SK-N-SH (cell line): ENCODE results near the gene PDLIM5. TPM values are rescaled to one million over a fixed set of nuclear protein-coding genes. Genes with fewer than 3 reads are reported as not detected.
"Not testable (repeated sequence)": the region's sequence is repeated elsewhere in the genome, so short reads cannot be mapped to it uniquely, and the experiment has no call there.

ENCODE experiments used
- CTCF ChIA-PET: fragments of 300-600, 350-600 bp; formaldehyde crosslinking; extraction: SDS; loops from one replicate; lab custom pipeline; 2021; lab: Yijun Ruan, JAX
- POLR2A ChIA-PET: fragments of 350-600 bp; sonication (Branson Sonifier 250); formaldehyde crosslinking; extraction: SDS; loops from one replicate; lab custom pipeline; 2020; ENCODE audit warnings: antibody characterized with exemption, inconsistent platforms; lab: Yijun Ruan, JAX
- DNase-seq: peaks from one replicate; pipeline ENCODE4 v3.0.0; 2012
- H2AFZ ChIP-seq: fragments of 200-600 bp; sonication (generic); 2 replicates; pipeline ENCODE4 v1.8.1; 2016; ENCODE audit warnings: antibody characterized with exemption, mild to moderate bottlenecking, low read depth
- H3F3A ChIP-seq: fragments of 200-600 bp; sonication (generic); replicated peaks from 2 replicates; pipeline ENCODE3; 2016; ENCODE audit warnings: antibody characterized with exemption, mild to moderate bottlenecking; ENCODE audit not compliant: insufficient read depth
- H3K27ac ChIP-seq, 2 experiments: fragments of 200-500 bp in 1 of 2; fragments of 200-600 bp in 1 of 2; sonication (Bioruptor generic) in 1 of 2; sonication (generic), shearing (Covaris generic) in 1 of 2; 2 replicates each; pipeline versions ENCODE4 v1.5.1 to v1.6.1; 2014 to 2016; ENCODE audit warnings: low read depth in 2 of 2, inconsistent platforms in 1 of 2, low read length in 1 of 2, mild to moderate bottlenecking in 1 of 2, mixed read lengths in 1 of 2
- H3K27me3 ChIP-seq: fragments of 200-600 bp; sonication (generic), shearing (Covaris generic); 2 replicates; pipeline ENCODE4 v1.6.1; 2016; ENCODE audit warnings: mixed run types; ENCODE audit not compliant: insufficient read depth
- H3K36me3 ChIP-seq, 2 experiments: fragments of 200-500 bp in 1 of 2; fragments of 200-600 bp in 1 of 2; sonication (Bioruptor generic) in 1 of 2; sonication (generic) in 1 of 2; replicated peaks in 1 of 2; 2 replicates each; pipeline versions ENCODE3 to v1.5.1; 2014 to 2016; ENCODE audit warnings: low read length in 1 of 2, mild to moderate bottlenecking in 1 of 2; ENCODE audit not compliant: insufficient read depth in 2 of 2, control insufficient read depth in 1 of 2
- H3K4me1 ChIP-seq, 2 experiments: fragments of 200-500 bp in 1 of 2; fragments of 200-600 bp in 1 of 2; sonication (Bioruptor generic) in 1 of 2; sonication (generic), shearing (Covaris generic) in 1 of 2; 2 replicates each; pipeline versions ENCODE4 v1.5.1 to v1.6.1; 2014 to 2016; ENCODE audit warnings: low read depth in 1 of 2, low read length in 1 of 2, mixed run types in 1 of 2; ENCODE audit not compliant: insufficient read depth in 2 of 2, control insufficient read depth in 1 of 2
- H3K4me2 ChIP-seq: fragments of 200-600 bp; sonication (generic), shearing (Covaris generic); 2 replicates; pipeline ENCODE4 v1.6.1; 2017; ENCODE audit warnings: mixed run types
- H3K4me3 ChIP-seq, 2 experiments: fragments of 200-500 bp in 1 of 2; fragments of 200-600 bp in 1 of 2; sonication (Bioruptor generic) in 1 of 2; sonication (generic), shearing (Covaris generic) in 1 of 2; 2 replicates each; pipeline versions ENCODE4 v1.5.1 to v1.8.1; 2014 to 2016; ENCODE audit warnings: low read depth in 2 of 2, inconsistent platforms in 1 of 2, low read length in 1 of 2, mild to moderate bottlenecking in 1 of 2, mixed read lengths in 1 of 2, moderate library complexity in 1 of 2
- H3K79me2 ChIP-seq: fragments of 200-600 bp; sonication (generic); 2 replicates; pipeline ENCODE4 v1.8.1; 2017; ENCODE audit warnings: mild to moderate bottlenecking; ENCODE audit not compliant: insufficient read depth
- H3K9ac ChIP-seq: fragments of 200-600 bp; sonication (generic); 2 replicates; pipeline ENCODE4 v1.6.1; 2017; ENCODE audit warnings: mixed run types
- H3K9me2 ChIP-seq: fragments of 200-600 bp; sonication (generic); 2 replicates; pipeline ENCODE4 v1.6.1; 2017; ENCODE audit warnings: mixed run types
- H3K9me3 ChIP-seq: fragments of 200-600 bp; sonication (generic); 2 replicates; pipeline ENCODE4 v1.6.1; 2017; ENCODE audit warnings: mixed run types, mild to moderate bottlenecking, moderate library complexity
- H4K20me1 ChIP-seq: fragments of 200-600 bp; sonication (generic); 2 replicates; pipeline ENCODE4 v1.6.1; 2017; ENCODE audit warnings: mild to moderate bottlenecking, mixed run types; ENCODE audit not compliant: insufficient read depth
- CHD2 ChIP-seq: fragments of 150-350 bp; IDR thresholded peaks from 2 replicates; pipeline ENCODE4 v1.6.1; 2018; ENCODE audit warnings: low read length; ENCODE audit not compliant: partially characterized antibody
- CTCF ChIP-seq: fragments of 200-600 bp; sonication (generic); IDR thresholded peaks from 2 replicates; pipeline ENCODE4 v1.6.1; 2017; ENCODE audit warnings: antibody characterized with exemption, mild to moderate bottlenecking, moderate library complexity
- EZH2phosphoT487 ChIP-seq: fragments of 200-600 bp; sonication (generic); IDR thresholded peaks from 2 replicates; pipeline ENCODE4 v1.6.1; 2017; ENCODE audit warnings: low read depth, mixed run types, mild to moderate bottlenecking, antibody characterized with exemption, moderate library complexity, borderline replicate concordance
- FOSL2 ChIP-seq: IDR thresholded peaks from 2 replicates; pipeline ENCODE4 v1.4.0; 2012; ENCODE audit warnings: low read depth, mild to moderate bottlenecking, moderate library complexity, borderline replicate concordance
- FOXJ3 ChIP-seq: sonication (generic); formaldehyde crosslinking; IDR thresholded peaks from 2 replicates; pipeline ENCODE4 v1.5.1; 2020; ENCODE audit warnings: mild to moderate bottlenecking, missing genetic modification reagents
- JUND ChIP-seq: IDR thresholded peaks from 2 replicates; pipeline ENCODE4 v1.4.0; 2012
- NFIC ChIP-seq: IDR thresholded peaks from 2 replicates; pipeline ENCODE4 v1.4.0; 2012; ENCODE audit warnings: borderline replicate concordance
- RXRA ChIP-seq: IDR thresholded peaks from 2 replicates; pipeline ENCODE4 v1.4.0; 2012; ENCODE audit warnings: low read depth, mild to moderate bottlenecking, borderline replicate concordance
- USF1 ChIP-seq: IDR thresholded peaks from 2 replicates; pipeline ENCODE4 v1.4.0; 2012; ENCODE audit warnings: low read depth, borderline replicate concordance
- YY1 ChIP-seq: IDR thresholded peaks from 2 replicates; pipeline ENCODE4 v1.4.0; 2012; ENCODE audit warnings: low read depth, mild to moderate bottlenecking
- ZBTB33 ChIP-seq: IDR thresholded peaks from 2 replicates; pipeline ENCODE4 v1.4.0; 2012; ENCODE audit warnings: low read depth, borderline replicate concordance
- WGBS: methylation state at CpG from one replicate; pipeline ENCODE4 v1.1.6; 2017; ENCODE audit warnings: low lambda C conversion rate; 5-methylcytosine and 5-hydroxymethylcytosine counted together
- polyA plus RNA-seq, 3 experiments: library from polyadenylated mRNA; depleted of rRNA; stranded (reverse); fragments of >200 nt; gene quantifications; 2 replicates each; pipeline ENCODE4 v1.2.3, GENCODE V29; 2012

Gene PDLIM5
- polyA plus RNA-seq, 1 of the 3 experiments (the other 2 are of a cell fraction) = 36.7 TPM

GRCh38 chr4:94451695-94452475 is at the start of gene PDLIM5 (continued):
- TF ChIP-seq USF1 (no peak), JUND (no peak), FOXJ3 (CRISPR knock-in tag) (no peak), FOSL2 (no peak), NFIC (no peak), YY1 (0 out of 2 replicates have a peak, but pooled peaks have one; percentile 33), EZH2phosphoT487 (no peak), RXRA (no peak), CTCF (no peak), ZBTB33 (no peak), CHD2 (no peak)
- TF ChIP-seq, all 33 proteins: peak for 14

GRCh38 chr4:94402439-94402838 is 49.3 kb upstream of the PDLIM5 start:
- H3F3A ChIP-seq, H3K4me3 ChIP-seq, H3K36me3 ChIP-seq, H3K9me3 ChIP-seq, H4K20me1 ChIP-seq, H3K27me3 ChIP-seq, H2AFZ ChIP-seq, H3K27ac ChIP-seq, H3K9ac ChIP-seq, DNase-seq, POLR2A ChIA-PET, H3K4me1 ChIP-seq, H3K79me2 ChIP-seq, H3K9me2 ChIP-seq, H3K4me2 ChIP-seq: not testable (repeated sequence)
- CTCF ChIA-PET = interaction anchor here (1.0 to 1.2 kb wide), 2 partner anchors 95 to 189 kb away, joined by 3 read pairs; no protein-coding TSS in a partner anchor
- 81% methylated on average over 4 of the region's 4 CpGs for WGBS
